WTC11 (cell line): Measurements from ENCODE around the gene NPTX1. TPM values are rescaled to one million over a fixed set of nuclear protein-coding genes. Genes with fewer than 3 reads are reported as not detected.

ENCODE experiments used
- ATAC-seq: fragments of 200-7000 bp; cut with Tn5 transposase; 2 replicates; pipeline ENCODE4 v1.10.0; 2021; ENCODE audit warnings: mild to moderate bottlenecking, moderate library complexity
- CTCF ChIA-PET: fragments of 300-600 bp; sonication (Branson Sonifier 250); formaldehyde crosslinking; loops from one replicate; lab custom pipeline; 2021; ENCODE audit warnings: antibody characterized with exemption; lab: Charles Lee
- POLR2A ChIA-PET: fragments of 350-600 bp; sonication (Branson Sonifier 250); formaldehyde crosslinking; loops from one replicate; lab custom pipeline; 2021; ENCODE audit warnings: antibody characterized with exemption; lab: Charles Lee
- DNase-seq: peaks from one replicate; pipeline ENCODE4 v3.0.0; 2021; ENCODE audit warnings: low spot score
- H3K27ac Mint-ChIP-seq: 2 replicates; pipeline ENCODE4 v1.8.0; 2021; ENCODE audit warnings: mixed read lengths
- H3K27me3 Mint-ChIP-seq: 2 replicates; pipeline ENCODE4 v1.8.0; 2021; ENCODE audit warnings: low read depth, mild to moderate bottlenecking, moderate library complexity, mixed read lengths
- H3K36me3 Mint-ChIP-seq: 2 replicates; pipeline ENCODE4 v1.8.0; 2021; ENCODE audit warnings: mixed read lengths
- H3K4me1 Mint-ChIP-seq: 2 replicates; pipeline ENCODE4 v1.8.0; 2022; ENCODE audit warnings: mixed read lengths
- H3K4me3 Mint-ChIP-seq: 2 replicates; pipeline ENCODE4 v1.8.0; 2021; ENCODE audit warnings: mild to moderate bottlenecking, moderate library complexity, mixed read lengths
- H3K9me3 Mint-ChIP-seq: 2 replicates; pipeline ENCODE4 v1.8.0; 2021; ENCODE audit warnings: mixed read lengths
- FOXP1 ChIP-seq: sonication (generic); formaldehyde crosslinking; IDR thresholded peaks from 2 replicates; pipeline ENCODE4 v1.8.0; 2022; ENCODE audit warnings: missing genetic modification reagents, mild to moderate bottlenecking, moderate library complexity, borderline replicate concordance
- GABPB1 ChIP-seq: sonication (generic); formaldehyde crosslinking; IDR thresholded peaks from 2 replicates; pipeline ENCODE4 v1.8.1; 2023; ENCODE audit warnings: mild to moderate bottlenecking, missing genetic modification reagents
- GRHL2 ChIP-seq: fragments of 250-450 bp; sonication (Bioruptor Pico); IDR thresholded peaks from 2 replicates; pipeline ENCODE4 v1.8.0; 2022; ENCODE audit warnings: mild to moderate bottlenecking, moderate library complexity; ENCODE audit not compliant: insufficient replicate concordance, severe bottlenecking
- IRF2 ChIP-seq: sonication (generic); formaldehyde crosslinking; IDR thresholded peaks from 2 replicates; pipeline ENCODE4 v1.8.0; 2022; ENCODE audit warnings: low read depth, missing genetic modification reagents, borderline replicate concordance
- KAT7 ChIP-seq: sonication (generic); formaldehyde crosslinking; IDR thresholded peaks from 2 replicates; pipeline ENCODE4 v1.8.1; 2023; ENCODE audit warnings: missing genetic modification reagents, mild to moderate bottlenecking, borderline replicate concordance
- MYBL2 ChIP-seq: sonication (generic); formaldehyde crosslinking; IDR thresholded peaks from 2 replicates; pipeline ENCODE4 v1.8.1; 2023; ENCODE audit warnings: mild to moderate bottlenecking, moderate library complexity, missing genetic modification reagents
- NFATC4 ChIP-seq: fragments of 250-450 bp; sonication (Bioruptor Pico); IDR thresholded peaks from 2 replicates; pipeline ENCODE4 v1.9.0; 2021; ENCODE audit warnings: mild to moderate bottlenecking
- SMAD4 ChIP-seq: sonication (generic); formaldehyde crosslinking; IDR thresholded peaks from 2 replicates; pipeline ENCODE4 v1.8.0; 2022; ENCODE audit warnings: mild to moderate bottlenecking, missing genetic modification reagents
- SP1 ChIP-seq: sonication (generic); formaldehyde crosslinking; conservative IDR thresholded peaks from 2 replicates; pipeline ENCODE4 v1.8.1; 2022; ENCODE audit warnings: missing genetic modification reagents
- TEAD1 ChIP-seq: sonication (generic); formaldehyde crosslinking; IDR thresholded peaks from 2 replicates; pipeline ENCODE4 v1.8.0; 2022; ENCODE audit warnings: mild to moderate bottlenecking, missing genetic modification reagents
- ZNF121 ChIP-seq: sonication (generic); formaldehyde crosslinking; IDR thresholded peaks from 2 replicates; pipeline ENCODE4 v1.8.0; 2023; ENCODE audit warnings: missing genetic modification reagents
- total RNA-seq: library from RNA; stranded (reverse); gene quantifications from 3 replicates; pipeline ENCODE4 v1.2.3, GENCODE V29; 2021
- TF ChIP-seq, protein P1 (sequence below): fragments of 250-450 bp; sonication (Bioruptor Pico); IDR thresholded peaks from 2 replicates; pipeline ENCODE4 v1.9.0; 2021; ENCODE audit warnings: mild to moderate bottlenecking
- TF ChIP-seq, protein P2 (sequence below): fragments of 250-450 bp; sonication (Bioruptor Pico); IDR thresholded peaks from 2 replicates; pipeline ENCODE4 v1.9.0; 2021; ENCODE audit warnings: mild to moderate bottlenecking, borderline replicate concordance
- TF ChIP-seq, protein P3 (sequence below): fragments of 250-450 bp; sonication (Bioruptor Pico); IDR thresholded peaks from 2 replicates; pipeline ENCODE4 v2.1.2; 2022; ENCODE audit warnings: mild to moderate bottlenecking, moderate library complexity
- TF ChIP-seq, protein P4 (sequence below): sonication (generic); formaldehyde crosslinking; IDR thresholded peaks from 2 replicates; pipeline ENCODE4 v1.8.1; 2023; ENCODE audit warnings: mild to moderate bottlenecking, missing genetic modification reagents, moderate library complexity
- TF ChIP-seq, protein P5 (sequence below): sonication (generic); formaldehyde crosslinking; IDR thresholded peaks from 2 replicates; pipeline ENCODE4 v1.8.0; 2023; ENCODE audit warnings: mild to moderate bottlenecking, missing genetic modification reagents
- TF ChIP-seq, protein P6 (sequence below): sonication (generic); formaldehyde crosslinking; IDR thresholded peaks from 2 replicates; pipeline ENCODE4 v1.8.1; 2023; ENCODE audit warnings: mild to moderate bottlenecking, moderate library complexity, missing genetic modification reagents
- TF ChIP-seq, protein P7 (sequence below): sonication (generic); formaldehyde crosslinking; IDR thresholded peaks from 2 replicates; pipeline ENCODE4 v1.8.0; 2022; ENCODE audit warnings: missing genetic modification reagents

The NPTX1 gene
- total RNA-seq, 1 experiment from 2014 or later: 15.1 TPM

DNA sequence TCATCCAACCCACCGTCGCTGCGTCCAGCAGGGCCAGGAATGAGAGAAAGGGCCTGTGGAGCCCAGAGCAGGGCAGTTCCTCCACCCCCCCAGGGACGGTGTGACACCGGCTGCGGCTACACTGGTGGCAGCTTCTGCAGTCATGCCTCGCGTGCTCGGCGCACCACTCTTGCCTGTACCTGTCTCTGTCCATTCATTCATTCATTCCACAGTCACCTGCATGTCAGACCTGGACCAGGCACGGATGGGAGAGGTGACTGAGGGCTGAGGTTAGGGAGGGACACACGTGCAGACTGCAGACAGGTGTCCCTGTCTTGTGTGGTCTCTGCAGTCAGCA, 34.1 kb downstream of the NPTX1 start:
- H3K9me3 Mint-ChIP-seq: no peaks in the 10 kb centered on the region

More for the DNA sequence above, 34.1 kb downstream of the NPTX1 start:
- Mint-ChIP-seq H3K27ac (no peak overlapping the region), H3K4me3 (no peak overlapping the region), H3K4me1 (no peaks in the 10 kb centered on the region; the same call in 1 of the 2 replicates), H3K36me3 (no peaks in the 10 kb centered on the region)
- ATAC-seq: no peak
- CTCF ChIA-PET: interaction anchor here (0.8 to 2.5 kb wide), 3 partner anchors 12 to 547 kb away, joined by 4 to 12 read pairs (median 5); no protein-coding TSS in a partner anchor
- no peak for TF ChIP-seq NFATC4
- TF ChIP-seq, protein P1, sequence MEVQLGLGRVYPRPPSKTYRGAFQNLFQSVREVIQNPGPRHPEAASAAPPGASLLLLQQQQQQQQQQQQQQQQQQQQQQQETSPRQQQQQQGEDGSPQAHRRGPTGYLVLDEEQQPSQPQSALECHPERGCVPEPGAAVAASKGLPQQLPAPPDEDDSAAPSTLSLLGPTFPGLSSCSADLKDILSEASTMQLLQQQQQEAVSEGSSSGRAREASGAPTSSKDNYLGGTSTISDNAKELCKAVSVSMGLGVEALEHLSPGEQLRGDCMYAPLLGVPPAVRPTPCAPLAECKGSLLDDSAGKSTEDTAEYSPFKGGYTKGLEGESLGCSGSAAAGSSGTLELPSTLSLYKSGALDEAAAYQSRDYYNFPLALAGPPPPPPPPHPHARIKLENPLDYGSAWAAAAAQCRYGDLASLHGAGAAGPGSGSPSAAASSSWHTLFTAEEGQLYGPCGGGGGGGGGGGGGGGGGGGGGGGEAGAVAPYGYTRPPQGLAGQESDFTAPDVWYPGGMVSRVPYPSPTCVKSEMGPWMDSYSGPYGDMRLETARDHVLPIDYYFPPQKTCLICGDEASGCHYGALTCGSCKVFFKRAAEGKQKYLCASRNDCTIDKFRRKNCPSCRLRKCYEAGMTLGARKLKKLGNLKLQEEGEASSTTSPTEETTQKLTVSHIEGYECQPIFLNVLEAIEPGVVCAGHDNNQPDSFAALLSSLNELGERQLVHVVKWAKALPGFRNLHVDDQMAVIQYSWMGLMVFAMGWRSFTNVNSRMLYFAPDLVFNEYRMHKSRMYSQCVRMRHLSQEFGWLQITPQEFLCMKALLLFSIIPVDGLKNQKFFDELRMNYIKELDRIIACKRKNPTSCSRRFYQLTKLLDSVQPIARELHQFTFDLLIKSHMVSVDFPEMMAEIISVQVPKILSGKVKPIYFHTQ (CRISPR knock-in tag): no peak
- TF ChIP-seq KAT7: no peak
- TF ChIP-seq, protein P2, sequence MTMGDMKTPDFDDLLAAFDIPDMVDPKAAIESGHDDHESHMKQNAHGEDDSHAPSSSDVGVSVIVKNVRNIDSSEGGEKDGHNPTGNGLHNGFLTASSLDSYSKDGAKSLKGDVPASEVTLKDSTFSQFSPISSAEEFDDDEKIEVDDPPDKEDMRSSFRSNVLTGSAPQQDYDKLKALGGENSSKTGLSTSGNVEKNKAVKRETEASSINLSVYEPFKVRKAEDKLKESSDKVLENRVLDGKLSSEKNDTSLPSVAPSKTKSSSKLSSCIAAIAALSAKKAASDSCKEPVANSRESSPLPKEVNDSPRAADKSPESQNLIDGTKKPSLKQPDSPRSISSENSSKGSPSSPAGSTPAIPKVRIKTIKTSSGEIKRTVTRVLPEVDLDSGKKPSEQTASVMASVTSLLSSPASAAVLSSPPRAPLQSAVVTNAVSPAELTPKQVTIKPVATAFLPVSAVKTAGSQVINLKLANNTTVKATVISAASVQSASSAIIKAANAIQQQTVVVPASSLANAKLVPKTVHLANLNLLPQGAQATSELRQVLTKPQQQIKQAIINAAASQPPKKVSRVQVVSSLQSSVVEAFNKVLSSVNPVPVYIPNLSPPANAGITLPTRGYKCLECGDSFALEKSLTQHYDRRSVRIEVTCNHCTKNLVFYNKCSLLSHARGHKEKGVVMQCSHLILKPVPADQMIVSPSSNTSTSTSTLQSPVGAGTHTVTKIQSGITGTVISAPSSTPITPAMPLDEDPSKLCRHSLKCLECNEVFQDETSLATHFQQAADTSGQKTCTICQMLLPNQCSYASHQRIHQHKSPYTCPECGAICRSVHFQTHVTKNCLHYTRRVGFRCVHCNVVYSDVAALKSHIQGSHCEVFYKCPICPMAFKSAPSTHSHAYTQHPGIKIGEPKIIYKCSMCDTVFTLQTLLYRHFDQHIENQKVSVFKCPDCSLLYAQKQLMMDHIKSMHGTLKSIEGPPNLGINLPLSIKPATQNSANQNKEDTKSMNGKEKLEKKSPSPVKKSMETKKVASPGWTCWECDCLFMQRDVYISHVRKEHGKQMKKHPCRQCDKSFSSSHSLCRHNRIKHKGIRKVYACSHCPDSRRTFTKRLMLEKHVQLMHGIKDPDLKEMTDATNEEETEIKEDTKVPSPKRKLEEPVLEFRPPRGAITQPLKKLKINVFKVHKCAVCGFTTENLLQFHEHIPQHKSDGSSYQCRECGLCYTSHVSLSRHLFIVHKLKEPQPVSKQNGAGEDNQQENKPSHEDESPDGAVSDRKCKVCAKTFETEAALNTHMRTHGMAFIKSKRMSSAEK (CRISPR knock-in tag): no peak
- TF ChIP-seq SMAD4 (CRISPR knock-in tag): no peak
- TF ChIP-seq SP1 (CRISPR knock-in tag): no peak
- no peak for TF ChIP-seq IRF2 (CRISPR knock-in tag)
- TF ChIP-seq TEAD1 (CRISPR knock-in tag): no peak
- no peak for TF ChIP-seq MYBL2 (CRISPR knock-in tag)
- TF ChIP-seq, protein P3, sequence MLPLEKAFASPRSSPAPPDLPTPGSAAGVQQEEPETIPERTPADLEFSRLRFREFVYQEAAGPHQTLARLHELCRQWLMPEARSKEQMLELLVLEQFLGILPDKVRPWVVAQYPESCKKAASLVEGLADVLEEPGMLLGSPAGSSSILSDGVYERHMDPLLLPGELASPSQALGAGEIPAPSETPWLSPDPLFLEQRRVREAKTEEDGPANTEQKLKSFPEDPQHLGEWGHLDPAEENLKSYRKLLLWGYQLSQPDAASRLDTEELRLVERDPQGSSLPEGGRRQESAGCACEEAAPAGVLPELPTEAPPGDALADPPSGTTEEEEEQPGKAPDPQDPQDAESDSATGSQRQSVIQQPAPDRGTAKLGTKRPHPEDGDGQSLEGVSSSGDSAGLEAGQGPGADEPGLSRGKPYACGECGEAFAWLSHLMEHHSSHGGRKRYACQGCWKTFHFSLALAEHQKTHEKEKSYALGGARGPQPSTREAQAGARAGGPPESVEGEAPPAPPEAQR: no peak
- TF ChIP-seq ZNF121 (CRISPR knock-in tag): no peak
- TF ChIP-seq, protein P4, sequence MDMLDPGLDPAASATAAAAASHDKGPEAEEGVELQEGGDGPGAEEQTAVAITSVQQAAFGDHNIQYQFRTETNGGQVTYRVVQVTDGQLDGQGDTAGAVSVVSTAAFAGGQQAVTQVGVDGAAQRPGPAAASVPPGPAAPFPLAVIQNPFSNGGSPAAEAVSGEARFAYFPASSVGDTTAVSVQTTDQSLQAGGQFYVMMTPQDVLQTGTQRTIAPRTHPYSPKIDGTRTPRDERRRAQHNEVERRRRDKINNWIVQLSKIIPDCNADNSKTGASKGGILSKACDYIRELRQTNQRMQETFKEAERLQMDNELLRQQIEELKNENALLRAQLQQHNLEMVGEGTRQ (CRISPR knock-in tag): no peak
- no peak for TF ChIP-seq FOXP1 (CRISPR knock-in tag)
- TF ChIP-seq, protein P5, sequence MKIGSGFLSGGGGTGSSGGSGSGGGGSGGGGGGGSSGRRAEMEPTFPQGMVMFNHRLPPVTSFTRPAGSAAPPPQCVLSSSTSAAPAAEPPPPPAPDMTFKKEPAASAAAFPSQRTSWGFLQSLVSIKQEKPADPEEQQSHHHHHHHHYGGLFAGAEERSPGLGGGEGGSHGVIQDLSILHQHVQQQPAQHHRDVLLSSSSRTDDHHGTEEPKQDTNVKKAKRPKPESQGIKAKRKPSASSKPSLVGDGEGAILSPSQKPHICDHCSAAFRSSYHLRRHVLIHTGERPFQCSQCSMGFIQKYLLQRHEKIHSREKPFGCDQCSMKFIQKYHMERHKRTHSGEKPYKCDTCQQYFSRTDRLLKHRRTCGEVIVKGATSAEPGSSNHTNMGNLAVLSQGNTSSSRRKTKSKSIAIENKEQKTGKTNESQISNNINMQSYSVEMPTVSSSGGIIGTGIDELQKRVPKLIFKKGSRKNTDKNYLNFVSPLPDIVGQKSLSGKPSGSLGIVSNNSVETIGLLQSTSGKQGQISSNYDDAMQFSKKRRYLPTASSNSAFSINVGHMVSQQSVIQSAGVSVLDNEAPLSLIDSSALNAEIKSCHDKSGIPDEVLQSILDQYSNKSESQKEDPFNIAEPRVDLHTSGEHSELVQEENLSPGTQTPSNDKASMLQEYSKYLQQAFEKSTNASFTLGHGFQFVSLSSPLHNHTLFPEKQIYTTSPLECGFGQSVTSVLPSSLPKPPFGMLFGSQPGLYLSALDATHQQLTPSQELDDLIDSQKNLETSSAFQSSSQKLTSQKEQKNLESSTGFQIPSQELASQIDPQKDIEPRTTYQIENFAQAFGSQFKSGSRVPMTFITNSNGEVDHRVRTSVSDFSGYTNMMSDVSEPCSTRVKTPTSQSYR: no peak
- no peak for TF ChIP-seq GABPB1 (CRISPR knock-in tag)
- TF ChIP-seq GRHL2 (CRISPR knock-in tag): no peak
- TF ChIP-seq, protein P6, sequence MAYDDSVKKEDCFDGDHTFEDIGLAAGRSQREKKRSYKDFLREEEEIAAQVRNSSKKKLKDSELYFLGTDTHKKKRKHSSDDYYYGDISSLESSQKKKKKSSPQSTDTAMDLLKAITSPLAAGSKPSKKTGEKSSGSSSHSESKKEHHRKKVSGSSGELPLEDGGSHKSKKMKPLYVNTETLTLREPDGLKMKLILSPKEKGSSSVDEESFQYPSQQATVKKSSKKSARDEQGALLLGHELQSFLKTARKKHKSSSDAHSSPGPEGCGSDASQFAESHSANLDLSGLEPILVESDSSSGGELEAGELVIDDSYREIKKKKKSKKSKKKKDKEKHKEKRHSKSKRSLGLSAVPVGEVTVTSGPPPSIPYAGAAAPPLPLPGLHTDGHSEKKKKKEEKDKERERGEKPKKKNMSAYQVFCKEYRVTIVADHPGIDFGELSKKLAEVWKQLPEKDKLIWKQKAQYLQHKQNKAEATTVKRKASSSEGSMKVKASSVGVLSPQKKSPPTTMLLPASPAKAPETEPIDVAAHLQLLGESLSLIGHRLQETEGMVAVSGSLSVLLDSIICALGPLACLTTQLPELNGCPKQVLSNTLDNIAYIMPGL (CRISPR knock-in tag): no peak
- TF ChIP-seq, protein P7, sequence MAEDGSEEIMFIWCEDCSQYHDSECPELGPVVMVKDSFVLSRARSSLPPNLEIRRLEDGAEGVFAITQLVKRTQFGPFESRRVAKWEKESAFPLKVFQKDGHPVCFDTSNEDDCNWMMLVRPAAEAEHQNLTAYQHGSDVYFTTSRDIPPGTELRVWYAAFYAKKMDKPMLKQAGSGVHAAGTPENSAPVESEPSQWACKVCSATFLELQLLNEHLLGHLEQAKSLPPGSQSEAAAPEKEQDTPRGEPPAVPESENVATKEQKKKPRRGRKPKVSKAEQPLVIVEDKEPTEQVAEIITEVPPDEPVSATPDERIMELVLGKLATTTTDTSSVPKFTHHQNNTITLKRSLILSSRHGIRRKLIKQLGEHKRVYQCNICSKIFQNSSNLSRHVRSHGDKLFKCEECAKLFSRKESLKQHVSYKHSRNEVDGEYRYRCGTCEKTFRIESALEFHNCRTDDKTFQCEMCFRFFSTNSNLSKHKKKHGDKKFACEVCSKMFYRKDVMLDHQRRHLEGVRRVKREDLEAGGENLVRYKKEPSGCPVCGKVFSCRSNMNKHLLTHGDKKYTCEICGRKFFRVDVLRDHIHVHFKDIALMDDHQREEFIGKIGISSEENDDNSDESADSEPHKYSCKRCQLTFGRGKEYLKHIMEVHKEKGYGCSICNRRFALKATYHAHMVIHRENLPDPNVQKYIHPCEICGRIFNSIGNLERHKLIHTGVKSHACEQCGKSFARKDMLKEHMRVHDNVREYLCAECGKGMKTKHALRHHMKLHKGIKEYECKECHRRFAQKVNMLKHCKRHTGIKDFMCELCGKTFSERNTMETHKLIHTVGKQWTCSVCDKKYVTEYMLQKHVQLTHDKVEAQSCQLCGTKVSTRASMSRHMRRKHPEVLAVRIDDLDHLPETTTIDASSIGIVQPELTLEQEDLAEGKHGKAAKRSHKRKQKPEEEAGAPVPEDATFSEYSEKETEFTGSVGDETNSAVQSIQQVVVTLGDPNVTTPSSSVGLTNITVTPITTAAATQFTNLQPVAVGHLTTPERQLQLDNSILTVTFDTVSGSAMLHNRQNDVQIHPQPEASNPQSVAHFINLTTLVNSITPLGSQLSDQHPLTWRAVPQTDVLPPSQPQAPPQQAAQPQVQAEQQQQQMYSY (CRISPR knock-in tag): no peak
- TF ChIP-seq, all 79 proteins: peak for 0
- peaks cover 8% of the 10 kb centered on the region for H3K27me3 Mint-ChIP-seq
- POLR2A ChIA-PET: no interaction called here
- DNase-seq: no peak
